SK-N-SH treated with all-trans-retinoic acid at 6 μM for 48 hours (cell line): ENCODE measurements around the gene TMEM232.

Source experiments
- POU6F1 ChIP-seq: fragments of 250-450 bp; sonication (Bioruptor Pico); IDR thresholded peaks from 2 replicates; pipeline ENCODE4 v1.8.0; 2021; ENCODE audit warnings: low read depth, mild to moderate bottlenecking, moderate library complexity, borderline replicate concordance
- RARB ChIP-seq: fragments of 250-450 bp; sonication (Bioruptor Pico); IDR thresholded peaks from 2 replicates; pipeline ENCODE4 v1.8.0; 2021; ENCODE audit warnings: mild to moderate bottlenecking, moderate library complexity
- TOX ChIP-seq: fragments of 250-450 bp; sonication (Bioruptor Pico); IDR thresholded peaks from 2 replicates; pipeline ENCODE4 v1.8.0; 2021; ENCODE audit warnings: mild to moderate bottlenecking, moderate library complexity, borderline replicate concordance

GRCh38 chr5:110545716-110546115, 180.8 kb downstream of the TMEM232 start:
- TF ChIP-seq TOX (CRISPR knock-in tag) (no peak), RARB (CRISPR knock-in tag) (no peak), POU6F1 (no peak)
